Measurements from ENCODE around the gene C11orf52. TPM values are rescaled to one million over a fixed set of nuclear protein-coding genes. Genes with fewer than 3 reads are reported as not detected.

Gene C11orf52
- polyA plus RNA-seq, 2 of the 4 experiments (the other 2 are of a cell fraction) = 0.08 to 0.13 TPM

DNA sequence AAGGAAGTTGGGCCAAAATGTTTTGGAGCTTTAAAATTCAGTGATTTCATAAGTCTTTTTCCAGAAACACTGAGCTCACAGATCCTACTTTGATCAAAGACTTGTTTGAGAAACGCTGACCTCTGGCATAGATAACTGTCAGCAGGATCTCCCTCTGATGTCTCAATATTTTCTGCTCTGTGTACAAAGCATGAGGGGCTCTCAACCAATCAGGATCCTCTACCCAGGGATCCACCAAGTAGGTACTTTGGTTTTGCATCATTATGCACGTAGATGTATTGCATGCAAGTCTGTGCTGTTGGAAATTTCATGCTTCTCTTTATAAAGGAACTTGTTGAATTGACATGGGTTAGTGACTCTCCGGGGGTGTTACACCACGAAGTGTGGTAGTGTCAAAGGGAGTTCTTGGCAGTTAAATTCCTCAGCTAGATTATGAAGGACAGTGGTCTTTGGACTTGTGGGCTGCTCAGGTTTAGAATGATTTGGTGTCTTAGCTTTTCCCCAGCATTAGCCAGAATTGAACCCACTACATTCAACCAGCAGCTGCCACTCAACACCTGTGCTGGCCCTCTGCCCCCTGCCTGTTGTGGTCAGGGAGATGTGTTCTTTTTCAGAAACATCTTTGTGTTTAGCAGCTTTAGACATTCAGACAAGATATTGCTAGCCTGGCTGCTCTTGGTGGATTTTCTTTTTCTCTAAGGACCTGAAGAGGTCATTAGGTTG is 16.8 kb downstream of the C11orf52 start:
- Histone ChIP-seq H3K4me3 (no peak overlapping the region), H3K4me2 (peak overlapping the region; percentile 97), H3K9me3 (no peaks in the 10 kb centered on the region), H3K27ac (peak overlapping the region; percentile 89 to 95), H3K4me1 (peaks cover 63% of the 10 kb centered on the region)
- no peak for FAIRE-seq
- no peak for DNase-seq (ENCODE audit: low read depth in 1 of 2, low spot score in 1 of 2)
- TF ChIP-seq ZSCAN20 (CRISPR knock-in tag; IDR thresholded peaks at IDR 0.05) (no peak), CBX8 (IDR thresholded peaks at IDR 0.05) (no peak), POLR2A (IDR thresholded peaks at IDR 0.05; ENCODE audit: low read length) (no peak), CTCF (IDR thresholded peaks at IDR 0.05) (no peak), JUNB (IDR thresholded peaks at IDR 0.05) (no peak), TFCP2L1 (CRISPR knock-in tag; IDR thresholded peaks at IDR 0.05) (no peak), RAD21 (conservative IDR thresholded peaks at IDR 0.05 in 1 of 2, IDR thresholded peaks at IDR 0.05 in 1 of 2) (no peak), JUN (IDR thresholded peaks at IDR 0.05) (no peak), ZFP36 (IDR thresholded peaks at IDR 0.05; ENCODE audit: borderline replicate concordance, partially characterized antibody) (no peak), POLR2AphosphoS2 (conservative IDR thresholded peaks at IDR 0.05; ENCODE audit: low read length) (no peak), HOXB5 (CRISPR knock-in tag; IDR thresholded peaks at IDR 0.05) (no peak)
- TF ChIP-seq, protein P1, sequence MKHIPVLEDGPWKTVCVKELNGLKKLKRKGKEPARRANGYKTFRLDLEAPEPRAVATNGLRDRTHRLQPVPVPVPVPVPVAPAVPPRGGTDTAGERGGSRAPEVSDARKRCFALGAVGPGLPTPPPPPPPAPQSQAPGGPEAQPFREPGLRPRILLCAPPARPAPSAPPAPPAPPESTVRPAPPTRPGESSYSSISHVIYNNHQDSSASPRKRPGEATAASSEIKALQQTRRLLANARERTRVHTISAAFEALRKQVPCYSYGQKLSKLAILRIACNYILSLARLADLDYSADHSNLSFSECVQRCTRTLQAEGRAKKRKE (CRISPR knock-in tag; IDR thresholded peaks at IDR 0.05; ENCODE audit: low read depth) = no peak
- TF ChIP-seq, protein P2, sequence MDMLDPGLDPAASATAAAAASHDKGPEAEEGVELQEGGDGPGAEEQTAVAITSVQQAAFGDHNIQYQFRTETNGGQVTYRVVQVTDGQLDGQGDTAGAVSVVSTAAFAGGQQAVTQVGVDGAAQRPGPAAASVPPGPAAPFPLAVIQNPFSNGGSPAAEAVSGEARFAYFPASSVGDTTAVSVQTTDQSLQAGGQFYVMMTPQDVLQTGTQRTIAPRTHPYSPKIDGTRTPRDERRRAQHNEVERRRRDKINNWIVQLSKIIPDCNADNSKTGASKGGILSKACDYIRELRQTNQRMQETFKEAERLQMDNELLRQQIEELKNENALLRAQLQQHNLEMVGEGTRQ (IDR thresholded peaks at IDR 0.05) = no peak
- CTCF ChIA-PET = interaction anchor here (0.7 to 12.2 kb wide), 5 partner anchors 9 to 224 kb away, joined by 4 to 172 read pairs (median 8); no protein-coding TSS in a partner anchor
- POLR2A ChIA-PET = interaction anchor here (2.9 kb wide), 1 partner anchor 9 kb away, joined by 17 read pairs; no protein-coding TSS in a partner anchor
- whole genome bisulfite sequencing (ENCODE audit: missing lambda C conversion rate) = 62% methylated on average over 4 of the region's 4 CpGs
- ATAC-seq = no peak

DNA sequence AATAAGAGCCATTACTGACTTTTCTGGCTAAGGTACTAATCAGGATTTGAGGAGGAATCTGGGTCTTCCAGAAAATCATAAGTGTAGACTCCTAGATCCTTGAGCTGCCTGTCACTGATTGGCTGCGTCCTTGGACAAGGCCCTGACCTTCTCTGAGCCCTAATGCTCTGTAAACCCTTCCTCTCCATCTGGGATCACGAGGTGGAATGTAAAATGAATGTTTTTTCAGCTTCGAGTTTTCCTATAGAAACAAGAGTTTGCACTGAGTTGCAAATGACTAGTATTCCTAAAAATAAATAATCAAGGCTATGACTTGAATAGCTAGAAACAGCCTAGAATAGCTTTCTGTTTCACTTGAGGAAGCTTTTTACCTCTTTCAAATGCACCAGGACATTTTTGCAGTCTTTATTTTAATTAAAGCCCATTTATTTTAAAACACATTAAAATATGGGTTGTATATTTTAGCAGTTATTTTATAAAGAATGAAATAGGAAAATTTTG is 17.4 kb downstream of the C11orf52 start:
- H3K4me2 ChIP-seq = peak overlapping the region; percentile 97
- ChIA-PET POLR2A (interaction anchor here (0.7 to 2.9 kb wide), 2 partner anchors 9 to 14 kb away, joined by 3 to 17 read pairs; no protein-coding TSS in a partner anchor), CTCF (interaction anchor here (1.6 to 12.2 kb wide), 4 partner anchors 8 to 60 kb away, joined by 6 to 172 read pairs (median 8); no protein-coding TSS in a partner anchor)
- no peak for DNase-seq (ENCODE audit: low read depth in 1 of 2, low spot score in 1 of 2)
- H3K4me1 ChIP-seq = peaks cover 63% of the 10 kb centered on the region
- no peak for FAIRE-seq
- no peaks in the 10 kb centered on the region for H3K9me3 ChIP-seq
- 62% methylated on average over 3 of the region's 3 CpGs for whole genome bisulfite sequencing (ENCODE audit: missing lambda C conversion rate)
- no peak for ATAC-seq
- TF ChIP-seq HOXB13 (CRISPR knock-in tag; IDR thresholded peaks at IDR 0.05; ENCODE audit: low read depth) = no peak
- no peak for TF ChIP-seq CBX2 (IDR thresholded peaks at IDR 0.05; ENCODE audit: borderline replicate concordance, low read depth)
- TF ChIP-seq MAX (IDR thresholded peaks at IDR 0.05) = no peak
- no peak for TF ChIP-seq E2F6 (IDR thresholded peaks at IDR 0.05; ENCODE audit: borderline replicate concordance, low read depth)
- TF ChIP-seq, protein P1 (CRISPR knock-in tag; IDR thresholded peaks at IDR 0.05; ENCODE audit: low read depth) = no peak
- no peak for TF ChIP-seq EHF (CRISPR knock-in tag; IDR thresholded peaks at IDR 0.05)
- no peak for TF ChIP-seq RAD21 (conservative IDR thresholded peaks at IDR 0.05 in 1 of 2, IDR thresholded peaks at IDR 0.05 in 1 of 2)
- TF ChIP-seq ESRRA (IDR thresholded peaks at IDR 0.05; ENCODE audit: borderline replicate concordance, low read length) = no peak
- TF ChIP-seq, protein P3, sequence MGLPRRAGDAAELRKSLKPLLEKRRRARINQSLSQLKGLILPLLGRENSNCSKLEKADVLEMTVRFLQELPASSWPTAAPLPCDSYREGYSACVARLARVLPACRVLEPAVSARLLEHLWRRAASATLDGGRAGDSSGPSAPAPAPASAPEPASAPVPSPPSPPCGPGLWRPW (IDR thresholded peaks at IDR 0.05) = no peak
- TF ChIP-seq TP53 (CRISPR knock-in tag; IDR thresholded peaks at IDR 0.05) = no peak
- TF ChIP-seq CBX8 (IDR thresholded peaks at IDR 0.05) = no peak
- TF ChIP-seq ZC3H11A (IDR thresholded peaks at IDR 0.05) = no peak
- no peak for TF ChIP-seq EP300 (IDR thresholded peaks at IDR 0.05)
- TF ChIP-seq CHD2 (IDR thresholded peaks at IDR 0.05; ENCODE audit: low read length, partially characterized antibody) = no peak
- TF ChIP-seq ZSCAN20 (CRISPR knock-in tag; IDR thresholded peaks at IDR 0.05) = no peak
- H3K4me3 ChIP-seq = peak overlapping the region; percentile 71
- peak overlapping the region; percentile 89 to 95 for H3K27ac ChIP-seq
